Germinal center (tissue), 1 donor: Measurements from ENCODE around the gene RNF217.

Experiments used
- DNase-seq: peaks from one replicate; pipeline ENCODE4 v3.0.0; 2012; ENCODE audit warnings: mixed read lengths, low spot score

Gene RNF217

GRCh38 chr6:125099211-125100073 lies 137.2 kb downstream of the RNF217 start:
- DNase-seq: peak; percentile 31

DNA sequence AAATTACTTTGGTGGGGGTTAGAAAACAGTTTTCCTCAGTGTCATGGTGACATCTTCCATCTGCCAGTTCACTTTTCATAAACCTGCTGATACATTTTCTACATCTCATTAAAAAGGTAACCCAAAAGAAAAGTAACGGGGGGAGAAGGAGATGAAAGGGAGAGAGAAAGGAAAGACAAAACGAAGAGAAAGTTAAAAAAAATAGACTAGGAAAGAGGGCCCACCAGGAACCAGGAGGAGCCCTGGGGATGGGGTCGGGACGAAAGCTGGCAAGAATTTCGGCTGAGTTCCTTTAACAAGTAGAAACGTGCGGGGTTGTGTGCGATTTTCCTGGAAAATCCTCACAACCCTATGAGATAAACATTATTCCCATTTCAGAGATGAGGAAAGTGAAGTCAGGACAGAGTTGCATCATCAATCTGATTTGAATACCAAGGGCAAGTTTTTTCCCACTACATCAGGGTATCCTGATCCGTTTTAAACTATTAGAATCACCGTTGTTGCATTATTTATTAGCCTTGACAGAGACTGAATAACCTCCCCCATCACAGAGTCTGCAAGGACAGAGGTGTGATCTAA lies 137.9 kb downstream of the RNF217 start:
- no peak for DNase-seq

GRCh38 chr6:125101128-125101527 lies 138.9 kb downstream of the RNF217 start:
- no peak for DNase-seq

GRCh38 chr6:125101631-125102030 lies 139.4 kb downstream of the RNF217 start:
- no peak for DNase-seq

DNA sequence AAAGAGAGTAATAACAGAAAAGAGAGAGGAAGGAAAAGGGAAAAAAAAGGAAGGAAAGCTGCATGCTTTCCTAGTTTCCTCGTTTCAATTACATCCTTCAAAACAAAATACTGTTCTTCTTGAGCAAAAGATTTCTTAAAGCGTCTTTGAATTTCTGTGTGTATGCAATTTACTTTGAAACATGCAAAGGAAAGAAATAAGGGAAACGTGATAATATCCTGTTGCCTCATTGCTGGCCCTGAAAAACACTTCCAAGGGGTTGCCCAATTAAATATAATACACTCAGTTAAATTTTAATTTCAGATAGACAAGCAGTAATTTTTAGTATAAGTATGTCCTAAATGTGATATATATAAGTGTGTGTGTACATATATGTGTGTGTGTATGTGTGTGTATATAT lies 140.2 kb downstream of the RNF217 start:
- no peak for DNase-seq

- no peak for DNase-seq
Observed at GRCh38 chr6:125102891-125103290, 140.7 kb downstream of the RNF217 start.

- DNase-seq: no peak
Observed at GRCh38 chr6:125104425-125104824, 142.2 kb downstream of the RNF217 start.

DNA sequence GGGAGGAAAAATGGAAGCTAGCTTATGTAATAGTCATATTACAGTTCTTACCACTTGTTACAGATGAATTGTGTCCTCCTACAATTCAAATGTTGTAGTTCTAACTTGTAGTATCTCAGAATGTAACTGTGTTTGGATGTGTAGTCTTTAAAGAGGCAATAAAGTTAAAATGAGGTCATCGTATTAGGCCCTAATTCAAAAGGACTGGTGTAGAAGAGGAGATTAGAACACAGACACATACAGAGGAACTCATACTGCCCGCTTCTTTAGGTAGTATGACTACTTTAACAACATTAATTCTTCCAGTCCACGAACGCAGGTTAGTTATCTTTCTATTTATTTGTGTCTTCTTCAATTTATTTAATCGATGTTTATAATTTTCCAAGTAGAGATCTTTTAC lies 144.8 kb downstream of the RNF217 start:
- no peak for DNase-seq

- no peak for DNase-seq
Observed at GRCh38 chr6:125107896-125108295, 145.7 kb downstream of the RNF217 start.

DNA sequence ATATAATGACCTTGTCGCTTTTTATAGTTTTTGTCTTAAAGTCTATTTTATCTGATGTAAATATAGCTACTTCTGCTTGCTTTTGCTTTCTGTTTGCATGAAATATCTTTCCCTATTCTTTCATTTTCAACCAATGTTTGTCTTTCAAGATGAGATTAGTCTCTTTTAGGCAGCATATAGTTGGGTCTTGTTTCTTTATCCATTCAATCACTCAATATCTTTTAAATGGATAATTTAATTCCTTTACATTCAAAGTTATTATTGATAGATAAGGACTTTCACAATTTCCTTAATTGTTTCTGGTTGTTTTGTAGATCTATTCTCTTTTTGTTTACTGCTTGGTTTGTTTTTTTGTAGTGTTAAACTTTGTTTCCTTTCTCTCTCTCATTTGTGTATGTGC lies 147.8 kb downstream of the RNF217 start:
- no peak for DNase-seq

DNA sequence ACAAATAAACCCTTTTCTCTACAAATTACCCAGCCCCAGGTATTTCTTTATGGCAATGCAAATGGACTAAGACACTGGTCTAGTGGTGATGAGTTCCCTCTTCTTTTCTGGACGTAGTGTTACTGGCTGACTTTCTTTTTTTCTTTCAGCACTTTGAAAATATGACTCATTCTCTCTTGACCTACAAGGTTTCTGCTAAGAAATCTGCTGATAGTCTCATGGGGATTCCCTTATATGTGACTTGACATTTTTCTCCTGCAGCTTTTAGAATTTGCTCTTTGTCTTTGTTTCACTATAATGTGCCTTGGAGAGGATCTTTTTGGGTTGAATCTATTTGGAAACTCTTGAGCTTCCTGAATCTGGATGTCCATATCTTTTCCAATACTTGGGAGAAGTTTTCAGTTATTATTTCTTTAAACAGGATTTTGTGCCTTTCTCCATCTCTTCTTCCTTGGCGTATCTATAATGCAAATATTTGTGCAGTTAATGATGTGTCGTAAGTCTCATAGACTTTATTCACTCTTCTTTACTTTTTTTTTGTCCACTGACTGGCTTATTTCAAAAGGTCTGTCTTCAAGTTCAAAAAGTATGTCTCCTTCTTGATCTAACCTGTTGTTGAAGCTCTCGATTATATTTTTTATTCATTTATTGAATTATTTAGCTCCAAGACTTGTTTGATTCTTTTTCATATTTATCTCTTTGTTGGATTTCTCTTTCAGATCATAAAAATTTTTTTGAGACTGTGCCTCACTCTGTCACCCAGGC lies 149.2 kb downstream of the RNF217 start:
- DNase-seq: no peak

DNA sequence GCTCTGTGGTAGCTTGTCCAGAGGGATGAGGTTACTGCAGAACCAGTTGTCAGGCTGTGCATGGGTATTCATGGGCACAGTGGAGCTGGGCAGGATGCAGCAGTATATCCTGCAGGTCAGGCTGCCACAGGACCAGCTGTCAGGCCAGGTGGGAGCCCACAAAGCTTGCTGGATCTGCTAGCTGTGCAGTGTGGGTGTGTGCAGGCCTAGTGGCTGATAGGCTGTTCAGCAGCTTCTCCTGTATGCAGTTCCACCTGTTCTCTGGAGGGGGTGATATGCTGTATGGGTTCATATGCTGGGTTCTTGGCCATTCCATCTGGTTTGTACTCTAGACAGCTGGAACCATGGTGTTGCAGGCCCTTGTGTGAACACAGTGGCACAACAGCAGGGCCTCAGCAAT lies 150.7 kb downstream of the RNF217 start:
- no peak for DNase-seq

DNA sequence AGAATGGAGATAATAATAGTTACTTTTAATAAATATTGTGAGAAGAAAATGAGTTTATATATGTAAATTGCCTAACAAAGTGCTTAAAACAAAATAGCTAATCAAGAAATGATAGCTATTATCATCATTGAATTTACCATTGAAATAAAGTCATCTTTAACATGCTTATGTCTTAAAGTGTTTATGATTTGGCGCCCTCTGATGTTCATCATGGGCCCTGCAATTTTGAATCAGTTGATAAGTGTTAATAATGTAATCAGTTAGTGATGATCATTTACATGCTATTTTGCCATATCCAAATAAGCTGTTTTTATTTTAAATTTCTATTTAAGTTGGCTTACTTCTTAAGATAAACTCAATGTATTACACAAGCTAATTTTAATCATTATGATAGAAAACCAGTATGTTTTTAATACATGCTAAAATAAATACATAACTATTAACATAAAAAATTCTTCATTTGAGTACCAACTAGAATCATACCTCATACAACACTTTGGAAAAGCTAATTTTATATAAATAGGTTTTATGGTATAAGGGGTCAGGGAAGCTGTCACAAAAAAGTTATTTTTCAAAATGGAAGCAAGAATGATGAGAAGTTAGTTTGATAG lies 152.1 kb downstream of the RNF217 start:
- DNase-seq: peak; percentile 10

- no peak for DNase-seq
Observed at GRCh38 chr6:125116170-125116569, 153.9 kb downstream of the RNF217 start.

- no peak for DNase-seq
Observed at GRCh38 chr6:125116710-125117109, 154.5 kb downstream of the RNF217 start.

DNA sequence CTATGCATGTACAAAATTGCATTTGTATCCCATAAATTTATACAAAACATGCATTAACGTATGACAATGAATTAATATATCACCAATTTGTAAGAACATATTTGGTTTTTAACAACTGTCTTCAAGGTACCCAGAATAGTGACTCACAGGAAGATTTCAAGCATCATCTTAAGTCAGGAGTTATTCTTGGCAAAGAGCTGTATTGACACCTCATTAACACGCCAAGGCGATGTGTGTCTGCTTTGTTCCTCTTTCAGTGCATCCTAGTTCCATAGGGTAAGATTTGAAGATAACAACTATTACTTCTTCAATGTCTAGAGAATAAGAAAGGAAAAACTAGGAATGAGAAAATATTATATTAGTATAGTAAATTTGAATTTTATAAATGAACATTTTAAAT lies 155.6 kb downstream of the RNF217 start:
- no peak for DNase-seq

GRCh38 chr6:125120054-125120590 lies 157.9 kb downstream of the RNF217 start:
- no peak for DNase-seq

DNA sequence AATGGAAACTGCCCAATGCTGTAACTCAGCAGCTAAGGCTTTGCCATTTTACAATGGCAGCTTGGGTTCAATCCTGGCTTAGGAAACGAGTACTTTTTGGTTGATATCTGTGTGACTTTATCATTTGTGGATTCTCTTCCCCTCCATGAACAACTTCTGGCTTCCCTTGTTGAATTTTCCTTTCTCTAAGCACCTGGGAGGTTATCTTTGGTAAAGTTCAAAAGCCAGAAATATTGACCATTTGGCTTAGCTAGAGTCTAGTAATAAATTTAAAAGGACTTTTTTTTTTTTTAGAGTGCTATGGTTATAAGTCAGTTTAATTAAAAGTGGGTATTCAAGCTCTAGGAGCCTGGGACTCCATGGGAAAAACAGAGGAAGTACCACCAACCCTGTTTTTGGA lies 159.7 kb downstream of the RNF217 start:
- no peak for DNase-seq

DNA sequence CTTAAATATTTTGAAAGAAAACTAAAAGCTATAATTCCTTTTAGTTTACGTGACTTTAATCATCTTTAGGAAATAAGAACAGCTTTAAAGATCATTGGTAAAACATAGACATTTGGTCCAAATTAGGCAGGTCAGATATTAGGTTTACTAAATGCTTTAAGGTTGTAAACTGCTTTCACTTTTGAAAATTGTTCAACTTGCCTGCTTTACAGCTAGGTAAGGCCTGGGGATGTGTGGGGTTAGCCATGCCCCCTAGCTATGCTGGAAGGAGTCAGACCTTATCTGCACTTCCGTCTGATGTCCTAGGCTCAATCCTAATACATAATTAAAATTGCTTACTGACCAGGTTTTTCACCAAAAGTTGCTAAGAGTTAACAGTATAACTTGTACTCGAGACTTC lies 160.8 kb downstream of the RNF217 start:
- no peak for DNase-seq

DNA sequence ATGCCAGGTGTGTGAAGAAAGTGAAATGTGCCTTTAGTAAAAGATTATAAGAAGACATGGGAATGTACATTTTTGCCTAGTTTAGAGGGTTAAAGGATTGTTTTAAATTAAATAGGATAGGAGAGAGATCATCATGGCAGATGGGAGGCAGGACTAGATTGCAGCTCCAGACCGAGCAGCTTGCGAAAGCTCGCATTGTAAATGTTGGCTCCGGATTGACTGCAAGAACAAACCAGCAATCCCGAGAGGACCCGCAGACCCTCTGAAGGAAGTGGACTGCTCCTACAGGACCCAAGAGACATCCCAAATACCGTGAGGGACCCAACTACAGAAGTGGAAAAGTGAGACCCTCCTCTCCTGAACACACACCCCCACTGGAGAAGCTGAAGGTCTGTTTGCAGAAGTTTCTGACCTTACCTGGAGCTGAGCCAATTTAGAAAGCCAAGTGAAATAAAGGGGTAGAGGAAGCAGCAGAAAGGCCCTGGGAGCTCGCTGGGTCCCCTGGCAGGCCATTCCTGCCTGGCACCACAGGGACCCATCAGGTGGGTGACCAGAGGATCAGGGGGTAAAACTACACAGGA lies 161.3 kb downstream of the RNF217 start:
- no peak for DNase-seq

DNA sequence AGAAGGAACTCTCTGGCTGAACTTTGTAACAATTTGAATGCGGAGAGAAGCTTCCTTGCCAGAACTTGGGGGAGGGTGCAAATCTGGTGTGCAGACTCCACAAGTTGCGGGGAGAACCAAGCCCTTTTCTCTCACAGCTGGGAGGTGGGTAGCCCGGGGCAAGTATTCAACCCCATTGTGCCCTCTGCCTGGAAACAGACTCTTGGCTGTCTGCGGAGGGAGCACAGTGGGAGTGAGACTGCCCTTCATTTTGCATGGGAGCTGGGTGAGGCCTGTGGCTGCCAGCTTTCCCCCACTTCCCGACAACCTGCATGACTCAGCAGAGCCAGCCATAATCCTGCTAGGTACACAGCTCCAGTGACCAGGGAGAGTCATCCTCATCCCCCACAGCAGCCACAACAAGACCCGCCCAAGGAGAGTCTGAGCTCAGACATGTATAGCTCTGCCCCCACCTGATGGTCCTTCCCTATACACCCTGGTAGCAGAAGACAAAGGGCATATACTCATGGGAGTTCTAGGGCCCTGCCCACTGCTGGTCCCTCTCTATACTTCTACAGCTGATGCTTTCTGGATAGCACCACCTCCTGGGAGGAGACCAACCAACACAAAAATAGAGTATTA lies 161.9 kb downstream of the RNF217 start:
- no peak for DNase-seq
